OCI-LY7 (cell line): Measurements from ENCODE around the gene CRYL1. TPM values are rescaled to one million over a fixed set of nuclear protein-coding genes. Genes with fewer than 3 reads are reported as not detected.

Experiments used
- BruUV-seq: library from RNA; stranded (reverse); fragments of 400-500 nt; replicated peaks from 2 replicates; lab custom pipeline; 2021; lab: Mats Ljungman, UMichigan
- CTCF ChIA-PET: fragments of 300-600 bp; sonication (Branson Sonifier 250); formaldehyde crosslinking; loops from one replicate; lab custom pipeline; 2022; ENCODE audit warnings: antibody characterized with exemption; ENCODE audit not compliant: unreplicated experiment; lab: Charles Lee
- POLR2A ChIA-PET: fragments of 300-600 bp; sonication (Branson Sonifier 250); formaldehyde crosslinking; loops from one replicate; lab custom pipeline; 2022; ENCODE audit warnings: antibody characterized with exemption; lab: Charles Lee
- DNase-seq: peaks from one replicate; pipeline ENCODE4 v3.0.0-alpha.2; 2015; ENCODE audit warnings: low spot score
- H2AFZ ChIP-seq: fragments of 200-600 bp; sonication (generic), shearing (Covaris generic); 2 replicates; pipeline ENCODE4 v1.6.1; 2014; ENCODE audit warnings: mild to moderate bottlenecking, antibody characterized with exemption, low read length, moderate library complexity
- H3K27ac ChIP-seq: fragments of 200-600 bp; sonication (generic); 2 replicates; pipeline ENCODE4 v1.5.1; 2014; ENCODE audit warnings: mixed run types, low read depth, mild to moderate bottlenecking, moderate library complexity, low read length, inconsistent platforms; ENCODE audit not compliant: poor library complexity, severe bottlenecking
- H3K36me3 ChIP-seq: fragments of 200-600 bp; sonication (generic); 2 replicates; pipeline ENCODE4 v1.6.1; 2014; ENCODE audit warnings: mild to moderate bottlenecking, antibody characterized with exemption, low read length, moderate library complexity, mixed read lengths; ENCODE audit not compliant: insufficient read depth
- H3K4me1 ChIP-seq: fragments of 200-600 bp; sonication (generic); 2 replicates; pipeline ENCODE4 v1.5.1; 2014; ENCODE audit warnings: mild to moderate bottlenecking, low read length; ENCODE audit not compliant: insufficient read depth, poor library complexity, severe bottlenecking
- H3K4me2 ChIP-seq: fragments of 200-600 bp; sonication (generic); 2 replicates; pipeline ENCODE4 v1.6.1; 2014; ENCODE audit warnings: mild to moderate bottlenecking, low read length
- H3K4me3 ChIP-seq: fragments of 200-600 bp; sonication (generic); 2 replicates; pipeline ENCODE4 v1.5.1; 2014; ENCODE audit warnings: mild to moderate bottlenecking, low read depth, low read length; ENCODE audit not compliant: poor library complexity, severe bottlenecking
- H3K79me2 ChIP-seq: fragments of 200-600 bp; sonication (generic); 2 replicates; pipeline ENCODE4 v1.6.1; 2016; ENCODE audit warnings: low read depth, mild to moderate bottlenecking, low read length, moderate library complexity, mixed read lengths; ENCODE audit not compliant: insufficient read depth
- H3K9me2 ChIP-seq: fragments of 200-600 bp; sonication (generic); 2 replicates; pipeline ENCODE4 v1.6.1; 2016; ENCODE audit warnings: mild to moderate bottlenecking, low read length, mixed read lengths; ENCODE audit not compliant: insufficient read depth
- H3K9me3 ChIP-seq: fragments of 200-600 bp; sonication (generic); 2 replicates; pipeline ENCODE4 v1.6.1; 2014; ENCODE audit warnings: mild to moderate bottlenecking, mixed run types, low read length, mixed read lengths
- H4K20me1 ChIP-seq: fragments of 200-600 bp; sonication (generic); 2 replicates; pipeline ENCODE4 v1.6.1; 2014; ENCODE audit warnings: mild to moderate bottlenecking, antibody characterized with exemption, low read length, moderate library complexity, mixed read lengths; ENCODE audit not compliant: insufficient read depth
- EZH2phosphoT487 ChIP-seq: fragments of 200-600 bp; sonication (generic); IDR thresholded peaks from 2 replicates; pipeline ENCODE4 v1.6.1; 2018; ENCODE audit warnings: low read depth, borderline replicate concordance, mild to moderate bottlenecking, mixed run types, antibody characterized with exemption, low read length, moderate library complexity, mixed read lengths
- intact Hi-C: fragments of 100-400 bp; cut with micrococcal nuclease; formaldehyde crosslinking; loops from one replicate; pipeline ENCODE4 v1.10.0; 2022; ENCODE audit not compliant: unreplicated experiment
- total RNA-seq, 2 experiments: library from RNA; depleted of rRNA in 1 of 2; stranded (reverse); fragments of >200 nt in 1 of 2; shearing (Covaris generic) in 1 of 2; gene quantifications; 2 replicates each; pipeline ENCODE4 v1.2.3, GENCODE V29; 2014 to 2022
- TF ChIP-seq, protein P1 (sequence below): fragments of 200-600 bp; sonication (generic); conservative IDR thresholded peaks from 2 replicates; pipeline ENCODE4 v1.5.1; 2014; ENCODE audit warnings: mild to moderate bottlenecking, antibody characterized with exemption, low read length, moderate library complexity, mixed read lengths

The CRYL1 gene
- total RNA-seq, 2 experiments from 2014 or later: not detected

DNA sequence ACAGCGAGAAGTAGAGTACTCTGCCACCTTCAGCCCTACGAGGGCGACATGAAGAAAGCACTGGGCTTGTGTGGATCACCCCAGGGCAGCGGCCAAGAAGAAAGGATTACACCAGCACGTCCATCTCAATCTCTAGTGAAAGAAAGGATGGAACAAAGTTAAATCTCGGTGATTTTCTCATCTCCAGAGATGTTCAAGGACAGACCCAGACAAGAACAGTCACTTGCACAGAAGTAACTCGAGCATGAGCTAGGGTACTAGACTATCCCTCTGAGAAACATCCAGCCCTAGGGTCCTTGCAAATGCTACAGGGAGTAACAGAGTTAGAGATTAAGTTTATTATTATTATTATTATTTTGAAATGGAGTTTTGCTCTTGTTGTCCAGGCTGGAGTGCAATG lies 106.7 kb downstream of the CRYL1 start:
- H3K27ac ChIP-seq: no peak overlapping the region
- H4K20me1 ChIP-seq: no peaks in the 10 kb centered on the region
- no peaks in the 10 kb centered on the region for H3K4me1 ChIP-seq
- no peak for DNase-seq
- no peaks in the 10 kb centered on the region for H3K36me3 ChIP-seq
- H3K4me3 ChIP-seq: no peak overlapping the region
- no peaks in the 10 kb centered on the region for H3K79me2 ChIP-seq
- no TSS peak for BruUV-seq
- POLR2A ChIA-PET: no interaction called here
- H3K4me2 ChIP-seq: no peak overlapping the region
- TF ChIP-seq, protein P1, sequence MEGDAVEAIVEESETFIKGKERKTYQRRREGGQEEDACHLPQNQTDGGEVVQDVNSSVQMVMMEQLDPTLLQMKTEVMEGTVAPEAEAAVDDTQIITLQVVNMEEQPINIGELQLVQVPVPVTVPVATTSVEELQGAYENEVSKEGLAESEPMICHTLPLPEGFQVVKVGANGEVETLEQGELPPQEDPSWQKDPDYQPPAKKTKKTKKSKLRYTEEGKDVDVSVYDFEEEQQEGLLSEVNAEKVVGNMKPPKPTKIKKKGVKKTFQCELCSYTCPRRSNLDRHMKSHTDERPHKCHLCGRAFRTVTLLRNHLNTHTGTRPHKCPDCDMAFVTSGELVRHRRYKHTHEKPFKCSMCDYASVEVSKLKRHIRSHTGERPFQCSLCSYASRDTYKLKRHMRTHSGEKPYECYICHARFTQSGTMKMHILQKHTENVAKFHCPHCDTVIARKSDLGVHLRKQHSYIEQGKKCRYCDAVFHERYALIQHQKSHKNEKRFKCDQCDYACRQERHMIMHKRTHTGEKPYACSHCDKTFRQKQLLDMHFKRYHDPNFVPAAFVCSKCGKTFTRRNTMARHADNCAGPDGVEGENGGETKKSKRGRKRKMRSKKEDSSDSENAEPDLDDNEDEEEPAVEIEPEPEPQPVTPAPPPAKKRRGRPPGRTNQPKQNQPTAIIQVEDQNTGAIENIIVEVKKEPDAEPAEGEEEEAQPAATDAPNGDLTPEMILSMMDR: no peak
- no peak for TF ChIP-seq EZH2phosphoT487
- no peak overlapping the region for H2AFZ ChIP-seq
- H3K9me2 ChIP-seq: no peaks in the 10 kb centered on the region
- no peaks in the 10 kb centered on the region for H3K9me3 ChIP-seq
- intact Hi-C loops: no loop called here
- CTCF ChIA-PET: no interaction called here

DNA sequence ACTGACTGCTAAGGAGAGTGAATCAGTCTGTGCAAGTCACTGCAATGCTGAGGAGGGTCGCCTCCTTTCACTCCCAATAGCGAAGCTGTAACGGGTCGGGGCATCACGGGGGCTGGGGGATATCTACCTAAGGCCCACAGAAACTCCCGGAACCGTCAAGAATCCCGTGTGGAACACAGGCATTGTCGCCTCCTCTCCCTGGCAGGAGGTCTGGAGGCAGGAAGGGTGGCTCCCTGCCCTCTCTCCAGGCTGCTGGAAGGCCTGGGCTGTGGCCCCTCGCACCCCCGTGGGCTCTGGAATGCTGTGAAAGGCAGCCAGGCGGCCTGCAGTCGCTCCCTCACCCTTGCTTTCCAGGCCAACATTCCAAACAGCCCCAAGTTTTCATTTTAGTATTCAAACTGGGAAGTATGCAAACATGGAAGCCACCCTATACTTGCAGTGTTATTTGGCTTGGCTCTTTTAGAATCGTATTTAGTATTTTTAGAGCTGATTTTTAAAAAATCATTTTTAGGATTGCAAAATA lies 109.4 kb downstream of the CRYL1 start:
- no peaks in the 10 kb centered on the region for H3K36me3 ChIP-seq
- CTCF ChIA-PET: no interaction called here
- no peak overlapping the region for H2AFZ ChIP-seq
- H4K20me1 ChIP-seq: no peaks in the 10 kb centered on the region
- H3K9me2 ChIP-seq: no peaks in the 10 kb centered on the region
- H3K4me2 ChIP-seq: no peak overlapping the region
- no TSS peak for BruUV-seq
- H3K4me3 ChIP-seq: no peak overlapping the region
- no peak overlapping the region for H3K27ac ChIP-seq
- H3K79me2 ChIP-seq: no peaks in the 10 kb centered on the region
- POLR2A ChIA-PET: interaction anchor here (0.6 kb wide), 1 partner anchor 119 kb away, joined by 3 read pairs; no protein-coding TSS in a partner anchor
- H3K9me3 ChIP-seq: no peaks in the 10 kb centered on the region
- TF ChIP-seq, protein P1: no peak
- no peak for TF ChIP-seq EZH2phosphoT487
- H3K4me1 ChIP-seq: no peaks in the 10 kb centered on the region
- DNase-seq: no peak
- intact Hi-C loops: no loop called here

GRCh38 chr13:20415694-20416107 lies 110.0 kb downstream of the CRYL1 start:
- no TSS peak for BruUV-seq
- CTCF ChIA-PET: no interaction called here
- H3K36me3 ChIP-seq: no peaks in the 10 kb centered on the region
- no peaks in the 10 kb centered on the region for H3K9me3 ChIP-seq
- H3K9me2 ChIP-seq: no peaks in the 10 kb centered on the region
- no peaks in the 10 kb centered on the region for H3K4me1 ChIP-seq
- no peak for TF ChIP-seq EZH2phosphoT487
- TF ChIP-seq, protein P1: no peak
- intact Hi-C loops: no loop called here
- POLR2A ChIA-PET: no interaction called here
- H3K4me3 ChIP-seq: no peak overlapping the region
- H3K4me2 ChIP-seq: no peak overlapping the region
- H3K79me2 ChIP-seq: no peaks in the 10 kb centered on the region
- no peak overlapping the region for H3K27ac ChIP-seq
- no peak for DNase-seq
- no peaks in the 10 kb centered on the region for H4K20me1 ChIP-seq
- H2AFZ ChIP-seq: no peak overlapping the region
